SKM-1 (cell line): ENCODE measurements around the gene WNT1.

Experiments used
- DNase-seq: peaks from one replicate; lab custom pipeline; 2025; ENCODE audit not compliant: unreplicated experiment; lab: John Stamatoyannopoulos, UW

Gene WNT1

GRCh38 chr12:48978291-48978740, at the start of gene WNT1:
WNT1 (plus strand) TSS chr12:48978322; CDS start chr12:48978651, 329 bp downstream.
- no peak for DNase-seq

GRCh38 chr12:48929551-48929950, 48.6 kb upstream of the WNT1 start:
- DNase-seq = no peak

GRCh38 chr12:48930475-48930874, 47.6 kb upstream of the WNT1 start:
- DNase-seq = no peak

- DNase-seq = no peak
Observed at GRCh38 chr12:48932878-48933277, 45.2 kb upstream of the WNT1 start.

DNA sequence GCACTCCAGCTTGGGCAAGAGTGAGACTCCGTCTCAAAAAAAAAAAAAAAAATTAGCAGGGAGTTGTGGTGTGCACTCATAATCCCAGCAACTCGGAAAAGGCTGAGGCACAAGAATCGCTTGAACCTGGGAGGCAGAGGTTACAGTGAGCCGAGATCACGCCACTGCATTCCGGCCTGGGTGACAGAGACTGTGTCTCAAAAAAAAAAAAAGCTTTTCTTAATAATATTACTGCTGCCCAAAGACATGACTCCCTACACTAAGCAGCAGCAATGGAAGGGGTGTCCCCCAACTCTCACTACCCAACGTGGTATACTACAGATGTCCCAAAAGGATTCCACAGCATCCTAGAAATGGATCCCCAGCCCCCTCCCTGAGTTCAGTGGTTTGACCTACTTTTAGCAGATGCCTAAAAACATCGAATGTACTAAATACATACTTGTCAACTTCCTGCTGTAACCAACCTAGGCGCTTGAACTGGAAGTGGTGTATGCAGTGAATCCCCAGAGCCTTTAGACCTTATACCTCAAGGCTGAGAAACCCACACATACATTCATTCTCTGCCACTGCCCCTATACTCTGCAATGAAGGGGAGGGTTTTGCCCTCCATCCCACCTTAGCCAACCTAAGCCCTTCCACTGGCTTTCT, 44.3 kb upstream of the WNT1 start:
- DNase-seq = no peak

DNA sequence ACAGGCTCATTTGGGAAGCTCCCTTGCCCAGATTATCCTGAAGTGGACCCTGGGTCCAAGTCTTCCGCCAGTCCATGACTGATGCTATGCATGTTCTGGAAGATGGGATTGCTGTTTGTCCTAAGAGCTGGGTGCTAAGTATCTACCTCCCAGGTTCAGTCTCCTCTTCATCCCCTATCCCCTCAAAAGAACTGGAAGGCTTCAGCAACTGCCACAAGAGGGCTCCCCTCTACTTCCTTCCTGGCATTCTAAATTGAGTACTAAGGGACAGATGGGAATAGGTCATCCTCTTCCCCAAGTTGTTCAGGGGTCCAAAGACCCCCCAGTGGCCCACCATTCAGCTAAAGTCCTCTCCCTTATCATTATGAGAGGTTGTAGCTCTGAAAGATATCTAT, 43.8 kb upstream of the WNT1 start:
- DNase-seq = no peak

DNA sequence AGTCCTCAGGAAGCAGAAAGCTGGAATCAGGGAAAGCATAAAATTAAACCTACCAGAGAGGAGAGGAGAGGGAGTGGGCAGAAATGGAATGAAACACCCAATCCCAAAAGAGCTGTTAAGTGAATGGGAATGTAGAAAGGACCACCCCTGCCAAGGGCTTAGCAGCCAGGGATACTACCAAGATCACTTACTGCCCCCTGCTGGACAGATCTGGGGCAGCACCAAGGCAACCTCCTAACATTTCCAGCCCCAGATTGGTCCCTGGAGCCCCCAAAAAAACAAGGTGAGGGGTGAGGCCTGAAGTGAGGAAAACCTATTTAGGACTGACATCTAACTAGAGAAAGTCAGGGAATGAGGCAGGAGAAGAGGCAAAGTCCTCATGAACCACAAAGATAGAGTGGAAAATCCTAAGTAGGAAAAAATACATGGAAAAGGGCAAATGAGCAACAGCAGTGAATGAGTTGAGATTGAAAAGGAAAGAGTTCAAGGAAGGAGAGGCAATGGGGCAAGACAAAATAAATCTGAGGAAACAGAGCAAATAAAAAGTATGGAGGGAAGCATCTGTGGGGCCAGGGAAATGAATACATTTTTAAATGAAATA, 41.6 kb upstream of the WNT1 start:
- DNase-seq = no peak

DNA sequence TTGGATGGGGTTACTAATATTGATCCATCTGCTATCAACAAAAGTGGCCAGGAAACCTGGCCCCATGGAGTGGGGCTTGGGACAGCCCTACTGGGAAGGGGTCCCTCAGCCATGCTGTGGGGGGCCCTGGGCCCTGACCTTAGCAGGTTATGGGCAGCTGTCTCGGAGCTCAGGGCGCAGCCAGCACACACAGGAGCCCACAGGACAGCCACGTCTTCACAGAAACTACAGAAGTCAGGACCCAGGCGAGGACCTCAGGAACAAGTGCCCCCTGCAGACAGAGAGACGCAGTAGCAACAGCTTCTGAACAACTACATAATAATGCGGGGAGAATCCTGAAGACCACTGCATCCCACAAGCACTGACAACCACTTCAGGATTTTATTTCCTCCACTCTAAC, 41.0 kb upstream of the WNT1 start:
- no peak for DNase-seq

- no peak for DNase-seq
Observed at GRCh38 chr12:48938805-48939204, 39.3 kb upstream of the WNT1 start.

DNA sequence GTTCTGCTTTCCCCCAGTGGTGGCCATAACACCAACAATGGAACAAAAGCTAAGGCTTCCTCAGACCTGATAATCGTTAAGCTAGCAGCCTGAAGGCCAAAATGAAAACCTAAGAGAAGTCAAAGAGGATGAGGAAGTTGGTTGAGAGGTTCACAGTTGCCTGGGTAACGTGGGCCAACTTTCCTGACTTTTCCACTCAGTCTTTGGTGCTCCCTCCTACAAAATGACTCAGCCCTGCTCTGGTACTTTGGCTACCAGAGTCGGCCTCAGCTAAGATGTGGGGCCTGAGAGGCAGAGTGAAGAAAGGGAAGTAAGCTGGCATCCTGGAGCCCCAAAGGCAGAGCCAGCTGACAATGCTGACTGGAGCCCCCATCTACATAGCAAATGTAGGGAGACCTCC, 37.9 kb upstream of the WNT1 start:
- DNase-seq = no peak

DNA sequence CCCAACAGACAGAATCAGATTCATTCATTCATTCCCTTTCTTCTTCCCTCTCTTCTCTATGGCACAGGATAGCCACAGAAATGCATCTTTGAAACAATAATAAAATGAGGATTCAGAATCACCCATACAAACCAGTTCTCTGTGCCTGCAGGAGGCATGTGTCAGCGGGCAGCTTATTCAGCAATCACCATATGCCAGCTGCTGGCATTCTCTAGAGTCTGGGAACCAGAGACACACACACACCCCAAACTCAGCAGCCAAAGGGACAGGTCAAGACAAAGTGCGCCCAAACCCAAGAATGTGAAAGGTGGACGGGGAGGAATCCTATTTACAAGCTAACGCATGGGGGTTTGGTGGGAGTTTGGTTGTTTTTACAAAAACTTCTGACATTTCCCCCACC, 34.9 kb upstream of the WNT1 start:
- no peak for DNase-seq

DNA sequence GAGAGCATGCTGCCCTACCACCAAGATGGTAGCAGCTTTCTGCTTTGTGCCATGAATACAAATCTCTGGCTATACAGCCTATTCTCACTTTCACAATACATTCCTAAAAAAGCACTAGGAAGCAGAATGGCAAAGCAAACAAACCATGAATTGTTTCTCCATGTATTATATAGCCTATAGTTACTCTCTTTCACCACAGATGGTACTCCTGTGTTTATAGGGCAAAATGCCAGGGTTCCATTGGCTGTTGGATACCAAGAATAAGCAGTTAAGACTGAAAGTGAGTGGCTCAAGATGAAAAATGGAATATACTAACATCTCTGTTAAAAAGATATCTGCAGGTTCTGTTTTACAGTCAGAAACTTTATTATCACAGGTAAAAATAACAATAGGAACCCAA, 31.9 kb upstream of the WNT1 start:
- no peak for DNase-seq

DNA sequence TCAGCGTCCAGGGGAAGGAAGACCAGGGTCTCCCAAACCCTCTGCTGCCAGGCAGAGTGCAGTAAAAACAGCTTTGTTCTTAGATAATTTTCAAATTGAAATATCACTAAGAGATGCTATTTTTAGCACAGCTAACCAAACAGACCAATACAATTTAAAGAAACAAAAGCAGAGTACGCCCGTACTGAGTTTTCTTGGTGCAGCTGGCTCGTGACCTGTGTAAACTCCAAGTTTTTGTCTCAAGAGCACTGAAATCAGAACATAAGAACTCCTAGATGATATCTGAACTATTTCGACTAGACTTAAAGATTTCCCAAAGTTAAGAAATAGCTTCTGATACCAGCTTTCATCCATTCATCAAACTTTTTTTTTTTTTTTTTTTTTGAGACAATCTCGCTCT, 31.2 kb upstream of the WNT1 start:
- DNase-seq = no peak

GRCh38 chr12:48947727-48948126, 30.4 kb upstream of the WNT1 start:
- no peak for DNase-seq

- no peak for DNase-seq
Observed at GRCh38 chr12:48952691-48953090, 25.4 kb upstream of the WNT1 start.

DNA sequence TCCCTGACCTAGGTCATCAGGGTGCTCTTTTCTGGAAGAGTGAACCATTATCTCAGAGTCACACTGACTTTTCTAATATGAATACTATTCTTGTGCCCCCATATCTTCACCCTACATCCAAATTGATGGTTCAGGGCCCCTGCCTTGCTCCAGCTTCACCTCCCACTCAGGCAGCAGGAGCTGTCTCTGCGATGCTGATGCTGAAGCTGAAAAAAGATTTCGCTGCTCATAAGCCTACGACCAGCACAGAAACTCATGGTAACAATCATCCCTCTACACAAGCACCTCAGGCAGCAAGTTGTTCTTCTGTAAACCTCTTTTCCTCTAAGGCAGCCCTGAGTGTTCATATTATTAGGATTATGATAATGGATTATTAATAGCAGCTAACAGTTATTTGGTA, 24.1 kb upstream of the WNT1 start:
- DNase-seq = no peak

- peak; percentile 70 for DNase-seq
Observed at GRCh38 chr12:48954841-48955501, 23.2 kb upstream of the WNT1 start.

GRCh38 chr12:48956279-48957140, 21.6 kb upstream of the WNT1 start:
- no peak for DNase-seq

GRCh38 chr12:48957141-48958048, 20.7 kb upstream of the WNT1 start, which contains the start of gene ARF3:
ARF3 (minus strand) TSS chr12:48957487; CDS start chr12:48941095, 16,392 bp downstream.
- DNase-seq = peak; percentile 61

DNA sequence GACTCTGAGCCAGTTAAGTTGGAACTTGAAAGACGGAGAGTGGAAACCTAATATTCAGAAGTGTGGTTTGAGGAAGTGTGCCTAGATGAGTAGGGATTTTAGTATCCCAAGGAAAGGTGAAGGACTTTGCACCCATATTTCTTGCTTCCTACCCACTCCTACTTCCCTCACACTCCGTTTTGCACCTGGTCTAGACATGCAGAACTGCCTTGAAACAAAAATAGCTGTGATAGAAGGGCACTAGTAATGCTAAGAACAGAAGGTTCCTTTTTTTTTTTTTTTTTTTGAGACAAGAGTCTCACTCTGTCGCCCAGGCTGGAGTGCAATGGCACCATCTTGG, 20.1 kb upstream of the WNT1 start:
- DNase-seq = no peak

DNA sequence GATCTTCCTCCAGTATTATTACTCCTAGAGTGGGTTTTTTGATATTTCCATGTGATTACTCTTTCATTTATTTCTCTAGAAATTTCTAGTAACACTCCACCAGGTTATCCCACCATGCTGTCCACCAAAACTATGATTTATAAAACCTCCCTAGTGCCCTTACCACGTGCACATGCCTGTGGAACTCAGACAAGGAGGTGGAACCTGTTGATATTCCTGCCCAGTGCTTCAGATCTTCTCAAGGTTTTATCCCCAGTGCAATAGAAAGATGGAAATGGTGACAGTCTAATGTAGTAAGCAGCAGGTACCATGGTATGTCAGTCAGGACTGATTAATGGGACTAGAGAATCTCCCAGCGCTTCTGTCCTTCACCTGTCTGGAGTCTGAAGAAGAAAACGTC, 17.3 kb upstream of the WNT1 start:
- no peak for DNase-seq
